Measurements from ENCODE around the gene MYCN. TPM values are rescaled to one million over a fixed set of nuclear protein-coding genes. Genes with fewer than 3 reads are reported as not detected.

Gene MYCN
- total and polyA plus RNA-seq, 2 of the 8 experiments (the other 6 are each of a cell fraction or from before 2014, with no cell fraction given): 87.8 to 137 TPM

- Histone ChIP-seq H3K4ac (replicated peaks; ENCODE audit: insufficient read length, low read depth, low read length) (no peak overlapping the region), H3K4me3 (ENCODE audit: extremely low read depth in 1 of 4, insufficient read depth in 2 of 4, low read depth in 3 of 4, low read length in 4 of 4) (no peak overlapping the region), H2BK5ac (ENCODE audit: low read depth, low read length) (peak overlapping the region; percentile 6; the same call in 1 of the 2 replicates), H3K23me2 (ENCODE audit: low read depth, low read length) (peaks cover 1% of the 10 kb centered on the region; the same call in 1 of the 2 replicates), H3K18ac (ENCODE audit: extremely low read depth, low read length) (peak overlapping the region; percentile 53; the same call in 1 of the 2 replicates), H3K14ac (ENCODE audit: insufficient read length) (no peak overlapping the region), H3K9me3 (ENCODE audit: insufficient read depth in 2 of 2, low read depth in 1 of 2, low read length in 1 of 2) (peaks cover 2 to 3% of the 10 kb centered on the region in 2 experiments; a peak in 1 of 4 replicates), H2AFZ (ENCODE audit: low read length) (no peak overlapping the region), H2BK20ac (ENCODE audit: low read length) (peak overlapping the region; percentile 97), H3K36me3 (ENCODE audit: control insufficient read depth in 2 of 4, insufficient read depth in 4 of 4, low read length in 3 of 4) (no peaks in the 10 kb centered on the region), H4K8ac (ENCODE audit: extremely low read depth, insufficient read depth, low read length) (no peak overlapping the region), H3K4me1 (replicated peaks in 1 of 4; ENCODE audit: control insufficient read depth in 3 of 4, insufficient read depth in 4 of 4, low read length in 3 of 4) (peaks cover 6 to 22% (median 13%) of the 10 kb centered on the region in 4 experiments; a peak in 5 of 7 replicates), H3K9ac (replicated peaks in 1 of 4; ENCODE audit: extremely low read depth in 1 of 4, low read depth in 3 of 4, low read length in 3 of 4) (no peak overlapping the region), H3K4me2 (ENCODE audit: insufficient read depth in 1 of 2, low read depth in 2 of 2, low read length in 2 of 2) (no peak overlapping the region), H2AK5ac (ENCODE audit: low read depth, low read length) (peak overlapping the region; percentile 44; the same call in 1 of the 2 replicates), H4K91ac (replicated peaks; ENCODE audit: insufficient read length, low read length) (no peak overlapping the region), H4K5ac (ENCODE audit: insufficient read length, low read depth, low read length) (no peak overlapping the region), H4K20me1 (replicated peaks in 1 of 2; ENCODE audit: control insufficient read depth in 1 of 2, insufficient read depth in 2 of 2, low read length in 2 of 2) (no peaks in the 10 kb centered on the region), H3K27me3 (replicated peaks in 1 of 4; ENCODE audit: control insufficient read depth in 3 of 4, extremely low read depth in 1 of 4, insufficient read depth in 3 of 4, low read length in 3 of 4) (no peaks in the 10 kb centered on the region), H3K27ac (ENCODE audit: low read depth, low read length) (no peak overlapping the region), H2BK120ac (replicated peaks; ENCODE audit: low read depth, low read length) (peak overlapping the region; percentile 44), H3K79me2 (ENCODE audit: control insufficient read depth in 1 of 2, insufficient read depth in 2 of 2, low read length in 2 of 2) (no peaks in the 10 kb centered on the region), H2BK12ac (ENCODE audit: low read depth, low read length) (peak overlapping the region; percentile 60; the same call in 1 of the 2 replicates), H3K23ac (ENCODE audit: insufficient read length) (no peak overlapping the region), H3K79me1 (ENCODE audit: low read depth, low read length) (no peaks in the 10 kb centered on the region), H3K56ac (replicated peaks; ENCODE audit: insufficient read length, low read depth, low read length) (no peak overlapping the region), H2BK15ac (ENCODE audit: low read length) (no peak overlapping the region)
- POLR2A ChIA-PET (ENCODE audit: partially characterized antibody): interaction anchor here (0.7 kb wide), 1 partner anchor 113 kb away, joined by 3 read pairs; no protein-coding TSS in a partner anchor
- 85% methylated on average over 4 of the region's 4 CpGs; no CpG with 5 or more reads in 1 of the 2 experiments for WGBS, 2 experiments (ENCODE audit: extremely low coverage in 1 of 2, insufficient coverage in 1 of 2, insufficient read length in 1 of 2, insufficient replicate concordance in 2 of 2, low coverage in 1 of 2, low lambda C conversion rate in 2 of 2, missing lambda C conversion rate in 1 of 2)
- DNase-seq (ENCODE audit: low read depth in 1 of 2, low spot score in 2 of 2) (no peak), FAIRE-seq (no peak)
- CTCF ChIA-PET (ENCODE audit: partially characterized antibody): interaction anchor here (1.3 kb wide), 1 partner anchor 96 kb away, joined by 3 read pairs; no protein-coding TSS in a partner anchor
- TF ChIP-seq E2F6 (IDR thresholded peaks at IDR 0.05): no peak
- no peak for TF ChIP-seq SRF (IDR thresholded peaks at IDR 0.05; ENCODE audit: low read depth, low read length)
- TF ChIP-seq CREB1 (IDR thresholded peaks at IDR 0.05): no peak
- TF ChIP-seq POLR2A (IDR thresholded peaks at IDR 0.05; ENCODE audit: control extremely low read depth in 1 of 2, low read depth in 2 of 2, low read length in 2 of 2): no peak
- no peak for TF ChIP-seq POU5F1 (IDR thresholded peaks at IDR 0.05; ENCODE audit: low read depth, low read length)
Measured at GRCh38 chr2:15934291-15934945, 5.9 kb upstream of the MYCN start.
